HUES64 (cell line): Measurements from ENCODE around the gene OAS2.

Source experiments
- H3K27ac ChIP-seq: 2 replicates; pipeline ENCODE4 v1.7.0; 2013; ENCODE audit warnings: low read depth, low read length, inconsistent platforms
- H3K27me3 ChIP-seq: 2 replicates; pipeline ENCODE4 v1.6.1; 2013; ENCODE audit warnings: mild to moderate bottlenecking, low read length; ENCODE audit not compliant: insufficient read depth
- H3K36me3 ChIP-seq: 2 replicates; pipeline ENCODE4 v1.6.1; 2013; ENCODE audit warnings: mild to moderate bottlenecking, low read length; ENCODE audit not compliant: insufficient read depth
- H3K4me1 ChIP-seq: 2 replicates; pipeline ENCODE4 v1.6.1; 2013; ENCODE audit warnings: mild to moderate bottlenecking, low read length, moderate library complexity; ENCODE audit not compliant: insufficient read depth
- H3K4me3 ChIP-seq: 2 replicates; pipeline ENCODE4 v1.5.1; 2013; ENCODE audit warnings: mild to moderate bottlenecking, low read length, moderate library complexity
- H3K9ac ChIP-seq: 2 replicates; pipeline ENCODE4 v1.6.1; 2013; ENCODE audit warnings: mild to moderate bottlenecking, low read depth, low read length
- H3K9me3 ChIP-seq: 2 replicates; pipeline ENCODE4 v1.6.1; 2013; ENCODE audit warnings: low read depth, low read length; ENCODE audit not compliant: insufficient read depth
- WGBS: fragments of 150-250, 120-280 bp; methylation state at CpG from one replicate; pipeline ENCODE4 v1.1.7; 2013; ENCODE audit warnings: missing lambda C conversion rate; 5-methylcytosine and 5-hydroxymethylcytosine counted together

The OAS2 gene

DNA sequence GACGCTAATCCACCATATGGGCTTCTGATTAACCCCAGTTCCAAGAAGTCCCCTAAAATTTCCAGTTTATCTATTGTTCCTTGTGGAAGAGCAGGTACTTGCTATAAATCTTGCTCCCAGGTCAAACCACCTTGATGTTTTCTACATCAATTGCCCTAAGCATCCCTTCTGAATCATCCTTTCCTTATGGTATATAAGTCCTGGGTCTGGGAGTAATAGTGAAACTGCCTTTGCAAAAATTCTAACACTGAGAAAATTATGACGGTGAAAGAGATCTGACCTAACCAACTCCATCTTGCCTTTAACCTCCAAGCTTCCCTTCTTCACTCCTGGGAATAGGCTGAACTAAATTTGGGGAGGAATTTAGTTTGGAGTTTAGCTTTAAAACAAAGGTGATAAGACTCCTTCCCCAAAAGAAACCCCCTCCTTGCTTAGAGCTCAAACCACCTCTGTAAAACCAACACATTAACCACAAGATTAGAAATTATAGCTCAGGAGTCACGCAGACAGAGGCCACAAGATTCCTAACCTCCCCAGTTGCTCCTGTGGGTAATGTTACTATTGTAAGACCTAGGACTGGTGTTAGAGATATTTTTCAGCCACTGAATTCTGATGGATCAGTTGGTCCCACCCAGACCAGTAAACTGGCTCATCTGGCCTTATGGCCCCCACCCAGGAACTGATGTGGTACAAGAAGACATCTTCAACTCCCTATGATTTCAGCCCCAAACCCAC lies 44.4 kb downstream of the OAS2 start:
- no peak overlapping the region for H3K27ac ChIP-seq
- 94% methylated on average over 2 of the region's 3 CpGs for WGBS
- H3K4me1 ChIP-seq: peaks cover 7% of the 10 kb centered on the region; the same call in 1 of the 2 replicates

GRCh38 chr12:113027726-113028125 lies 49.4 kb downstream of the OAS2 start:
- Histone ChIP-seq H3K36me3 (no peaks in the 10 kb centered on the region), H3K9ac (no peak overlapping the region), H3K27me3 (no peaks in the 10 kb centered on the region), H3K9me3 (peaks cover 5% of the 10 kb centered on the region; the same call in 1 of the 2 replicates), H3K4me3 (no peak overlapping the region), H3K4me1 (no peaks in the 10 kb centered on the region), H3K27ac (no peak overlapping the region)
- WGBS: 78% methylated on average over 3 of the region's 4 CpGs

More for the DNA sequence above, 44.4 kb downstream of the OAS2 start:
- Histone ChIP-seq H3K4me3 (no peak overlapping the region), H3K9me3 (peaks cover 5% of the 10 kb centered on the region; the same call in 1 of the 2 replicates), H3K27me3 (no peaks in the 10 kb centered on the region), H3K9ac (no peak overlapping the region), H3K36me3 (no peaks in the 10 kb centered on the region)

DNA sequence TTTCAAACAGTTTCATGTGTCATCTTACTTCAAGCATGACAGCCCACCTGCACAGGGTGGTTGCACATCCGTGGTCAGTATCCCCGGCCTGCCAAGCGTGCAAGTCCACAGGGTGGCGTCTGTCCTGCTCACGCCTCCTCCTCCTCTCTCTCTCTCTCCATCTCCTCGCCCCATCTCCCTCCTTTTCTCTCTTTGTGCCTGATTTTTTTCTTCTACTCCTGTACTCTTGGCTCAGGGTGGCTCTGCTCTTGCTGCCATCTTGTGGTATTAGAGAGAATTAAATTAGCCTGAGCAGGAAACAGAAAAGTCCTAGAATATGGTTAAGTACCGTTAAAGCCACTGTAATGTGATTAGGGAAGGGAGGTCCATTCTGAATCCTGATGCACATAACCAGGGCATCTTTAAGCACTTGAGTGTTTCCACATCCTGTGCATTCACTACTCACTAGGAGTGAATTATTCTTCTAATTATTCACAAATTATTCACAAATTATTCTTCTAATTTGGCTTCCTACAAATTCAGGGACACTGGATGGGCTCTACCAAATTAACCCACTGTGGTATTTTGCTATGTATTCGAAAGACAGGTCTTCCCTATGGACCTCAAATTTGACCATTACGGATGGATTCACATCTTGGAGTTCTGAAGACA lies 52.7 kb downstream of the OAS2 start:
- H3K36me3 ChIP-seq: no peaks in the 10 kb centered on the region
- WGBS: 25% methylated on average over 9 of the region's 9 CpGs
- no peaks in the 10 kb centered on the region for H3K4me1 ChIP-seq
- H3K9ac ChIP-seq: no peak overlapping the region
- no peak overlapping the region for H3K27ac ChIP-seq
- H3K9me3 ChIP-seq: peaks cover 5% of the 10 kb centered on the region; the same call in 1 of the 2 replicates
- H3K4me3 ChIP-seq: no peak overlapping the region
- H3K27me3 ChIP-seq: no peaks in the 10 kb centered on the region

DNA sequence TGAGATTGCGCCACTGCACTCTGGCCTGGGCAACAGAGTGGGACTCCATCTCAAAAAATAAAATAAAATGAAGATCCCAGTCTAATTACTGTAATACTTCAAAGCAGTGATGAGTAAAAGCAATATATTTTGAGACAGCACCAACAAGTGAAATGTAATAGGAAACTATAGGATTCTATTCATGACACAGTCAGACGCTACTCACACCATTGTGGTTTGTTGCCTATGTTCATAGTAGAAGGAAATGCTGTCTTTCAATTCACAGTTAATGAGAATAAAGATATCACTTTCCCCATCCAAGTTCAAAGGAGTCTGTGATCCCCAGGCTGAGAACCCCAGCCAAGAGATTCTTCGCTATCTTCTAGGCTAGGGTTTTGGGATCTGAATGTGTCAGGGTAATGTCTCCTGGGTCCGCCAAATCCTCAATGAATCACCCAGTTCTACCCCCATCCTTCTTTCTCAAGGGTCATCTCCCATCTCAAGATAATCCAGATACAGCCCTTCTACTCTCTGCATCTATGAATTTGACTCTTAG lies 61.7 kb downstream of the OAS2 start:
- 0 out of 2 replicates have a peak, but pooled peaks cover 3% of the 10 kb centered on the region for H3K27me3 ChIP-seq
- no peak overlapping the region for H3K27ac ChIP-seq
- no peaks in the 10 kb centered on the region for H3K36me3 ChIP-seq
- 44% methylated on average over 2 of the region's 4 CpGs for WGBS
- H3K4me1 ChIP-seq: no peaks in the 10 kb centered on the region
- no peak overlapping the region for H3K4me3 ChIP-seq
- no peak overlapping the region for H3K9ac ChIP-seq
- H3K9me3 ChIP-seq: no peaks in the 10 kb centered on the region

GRCh38 chr12:113040722-113041171 lies 62.4 kb downstream of the OAS2 start:
- no peaks in the 10 kb centered on the region for H3K4me1 ChIP-seq
- no peak overlapping the region for H3K4me3 ChIP-seq
- no peaks in the 10 kb centered on the region for H3K9me3 ChIP-seq
- H3K9ac ChIP-seq: no peak overlapping the region
- H3K27ac ChIP-seq: no peak overlapping the region
- no peaks in the 10 kb centered on the region for H3K36me3 ChIP-seq
- 85% methylated on average over 7 of the region's 7 CpGs for WGBS
- 0 out of 2 replicates have a peak, but pooled peaks cover 9% of the 10 kb centered on the region for H3K27me3 ChIP-seq

GRCh38 chr12:113041560-113041959 lies 63.2 kb downstream of the OAS2 start:
- Histone ChIP-seq H3K36me3 (no peaks in the 10 kb centered on the region), H3K9ac (no peak overlapping the region), H3K4me3 (no peak overlapping the region), H3K27ac (no peak overlapping the region), H3K4me1 (no peaks in the 10 kb centered on the region), H3K27me3 (0 out of 2 replicates have a peak, but pooled peaks cover 9% of the 10 kb centered on the region), H3K9me3 (no peaks in the 10 kb centered on the region)
- 91% methylated on average over 6 of the region's 7 CpGs for WGBS

GRCh38 chr12:113043240-113043639 lies 64.9 kb downstream of the OAS2 start:
- 91% methylated on average over 8 of the region's 8 CpGs for WGBS
- no peak overlapping the region for H3K27ac ChIP-seq
- H3K36me3 ChIP-seq: no peaks in the 10 kb centered on the region
- H3K27me3 ChIP-seq: peaks cover 15% of the 10 kb centered on the region; the same call in 1 of the 2 replicates
- H3K4me1 ChIP-seq: no peaks in the 10 kb centered on the region
- H3K9ac ChIP-seq: no peak overlapping the region
- no peak overlapping the region for H3K4me3 ChIP-seq
- no peaks in the 10 kb centered on the region for H3K9me3 ChIP-seq

DNA sequence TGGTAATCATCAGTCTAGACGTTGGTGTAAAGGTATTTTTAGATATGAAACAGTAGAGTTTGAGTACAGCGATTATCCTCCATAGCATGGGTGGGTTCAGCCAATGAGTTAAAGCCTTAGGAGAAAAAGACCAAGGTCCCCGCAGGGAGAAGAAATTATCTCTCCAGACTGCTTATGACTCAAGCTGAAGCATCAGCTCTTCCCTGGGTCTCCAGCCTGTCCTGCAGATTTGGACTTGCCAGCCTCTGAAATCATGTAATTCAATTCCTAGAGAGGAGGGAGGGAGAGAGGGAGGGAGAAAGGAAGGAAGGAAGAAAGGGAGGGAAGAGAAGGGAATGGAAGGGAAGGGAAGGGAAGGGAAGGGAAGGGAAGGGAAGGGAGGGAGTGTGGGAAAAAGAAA lies 66.2 kb downstream of the OAS2 start:
- no peak overlapping the region for H3K9ac ChIP-seq
- H3K4me3 ChIP-seq: no peak overlapping the region
- H3K36me3 ChIP-seq: no peaks in the 10 kb centered on the region
- no peaks in the 10 kb centered on the region for H3K4me1 ChIP-seq
- WGBS: 76% methylated on average over 3 of the region's 3 CpGs
- H3K9me3 ChIP-seq: no peaks in the 10 kb centered on the region
- no peak overlapping the region for H3K27ac ChIP-seq
- peaks cover 15% of the 10 kb centered on the region; the same call in 1 of the 2 replicates for H3K27me3 ChIP-seq

GRCh38 chr12:113048716-113049127 lies 70.4 kb downstream of the OAS2 start:
- H3K9ac ChIP-seq: no peak overlapping the region
- H3K27ac ChIP-seq: no peak overlapping the region
- 81% methylated on average over 1 of the region's 6 CpGs for WGBS
- H3K9me3 ChIP-seq: no peaks in the 10 kb centered on the region
- no peak overlapping the region for H3K4me3 ChIP-seq
- peaks cover 15% of the 10 kb centered on the region; the same call in 1 of the 2 replicates for H3K27me3 ChIP-seq
- no peaks in the 10 kb centered on the region for H3K4me1 ChIP-seq
- H3K36me3 ChIP-seq: no peaks in the 10 kb centered on the region

GRCh38 chr12:113049976-113050742 lies 71.8 kb downstream of the OAS2 start:
- Histone ChIP-seq H3K36me3 (no peaks in the 10 kb centered on the region), H3K4me1 (no peaks in the 10 kb centered on the region), H3K4me3 (no peak overlapping the region), H3K27ac (no peak overlapping the region), H3K9ac (no peak overlapping the region), H3K9me3 (no peaks in the 10 kb centered on the region), H3K27me3 (peaks cover 24% of the 10 kb centered on the region)
- 57% methylated on average over 11 of the region's 11 CpGs for WGBS
